SJSA1 (cell line): ENCODE measurements around the gene RABL2A. TPM values are rescaled to one million over a fixed set of nuclear protein-coding genes. Genes with fewer than 3 reads are reported as not detected.
A peak's percentile ranks its signal among the peaks of the same experiment; 100 is the strongest.
"Not testable (repeated sequence)": the region's sequence is repeated elsewhere in the genome, so short reads cannot be mapped to it uniquely, and the experiment has no call there.

Experiments
- DNase-seq, 2 experiments: peaks; one replicate each; pipeline ENCODE4 v3.0.0-alpha.2; 2015 to 2020; ENCODE audit warnings: low spot score in 2 of 2, low read depth in 1 of 2
- H3K27ac ChIP-seq: fragments of 250-450 bp; sonication (Bioruptor Pico); 2 replicates; pipeline ENCODE4 v1.5.1; 2020; ENCODE audit warnings: mild to moderate bottlenecking, moderate library complexity
- H3K27me3 ChIP-seq: fragments of 250-450 bp; sonication (Bioruptor Pico); replicated peaks from 2 replicates; pipeline ENCODE4 v1.5.1; 2020; ENCODE audit warnings: mild to moderate bottlenecking, moderate library complexity
- H3K36me3 ChIP-seq: fragments of 250-450 bp; sonication (Bioruptor Pico); 2 replicates; pipeline ENCODE4 v1.5.1; 2020; ENCODE audit warnings: mild to moderate bottlenecking
- H3K4me1 ChIP-seq: fragments of 250-450 bp; sonication (Bioruptor Pico); replicated peaks from 2 replicates; pipeline ENCODE4 v1.6.1; 2021; ENCODE audit warnings: mild to moderate bottlenecking
- H3K4me3 ChIP-seq: fragments of 250-450 bp; sonication (Bioruptor Pico); 2 replicates; pipeline ENCODE4 v1.5.1; 2020; ENCODE audit warnings: mild to moderate bottlenecking
- H3K9me3 ChIP-seq: fragments of 250-450 bp; sonication (Bioruptor Pico); replicated peaks from 2 replicates; pipeline ENCODE4 v1.5.1; 2020; ENCODE audit warnings: mild to moderate bottlenecking
- total RNA-seq: library from RNA; depleted of rRNA; stranded (reverse); fragments of >200 nt; shearing (Covaris generic); gene quantifications from 2 replicates; pipeline ENCODE4 v1.2.3, GENCODE V29; 2014; rRNA removed

Gene RABL2A
- total RNA-seq, 1 experiment from 2014 or later, result 2.3 TPM

- DNase-seq, result no peak
- Histone ChIP-seq H3K9me3 (no peaks in the 10 kb centered on the region), H3K27ac (no peak overlapping the region), H3K4me3 (no peak overlapping the region), H3K4me1 (no peaks in the 10 kb centered on the region), H3K36me3 (no peaks in the 10 kb centered on the region), H3K27me3 (peaks cover 4% of the 10 kb centered on the region; the same call in 1 of the 2 replicates)
Measured at GRCh38 chr2:113679457-113679856, 52.4 kb downstream of the RABL2A start.

GRCh38 chr2:113685471-113685870, 58.4 kb downstream of the RABL2A start:
- Histone ChIP-seq H3K36me3 (no peaks in the 10 kb centered on the region), H3K27ac (no peak overlapping the region), H3K9me3 (no peaks in the 10 kb centered on the region), H3K4me1 (no peaks in the 10 kb centered on the region), H3K27me3 (no peaks in the 10 kb centered on the region), H3K4me3 (no peak overlapping the region)
- peak in 1 of 2 experiments; percentile 13 for DNase-seq

GRCh38 chr2:113686537-113686936, 59.5 kb downstream of the RABL2A start:
- no peak overlapping the region for H3K27ac ChIP-seq
- H3K27me3 ChIP-seq, result no peaks in the 10 kb centered on the region
- no peaks in the 10 kb centered on the region for H3K9me3 ChIP-seq
- no peak for DNase-seq
- no peaks in the 10 kb centered on the region for H3K4me1 ChIP-seq
- H3K36me3 ChIP-seq, result no peaks in the 10 kb centered on the region
- no peak overlapping the region for H3K4me3 ChIP-seq

- not testable (repeated sequence) for H3K36me3 ChIP-seq, H3K27me3 ChIP-seq, H3K27ac ChIP-seq, H3K4me3 ChIP-seq, H3K4me1 ChIP-seq, DNase-seq, H3K9me3 ChIP-seq
Measured at GRCh38 chr2:113690871-113691270, 63.8 kb downstream of the RABL2A start.

Other genes starting within 250 kb of the RABL2A start
- 41.6 and 44.9 TPM in 2 replicates for gene ZNG1B, start 189.6 kb upstream of the RABL2A start, total RNA-seq
- gene FOXD4L1, start 128.6 kb upstream of the RABL2A start, total RNA-seq, result not detected in 2 replicates
- 65.5 and 83.1 TPM in 2 replicates for gene SLC35F5, start 129.4 kb downstream of the RABL2A start, total RNA-seq